ENCODE results near the gene PLA2G4E.

DNA sequence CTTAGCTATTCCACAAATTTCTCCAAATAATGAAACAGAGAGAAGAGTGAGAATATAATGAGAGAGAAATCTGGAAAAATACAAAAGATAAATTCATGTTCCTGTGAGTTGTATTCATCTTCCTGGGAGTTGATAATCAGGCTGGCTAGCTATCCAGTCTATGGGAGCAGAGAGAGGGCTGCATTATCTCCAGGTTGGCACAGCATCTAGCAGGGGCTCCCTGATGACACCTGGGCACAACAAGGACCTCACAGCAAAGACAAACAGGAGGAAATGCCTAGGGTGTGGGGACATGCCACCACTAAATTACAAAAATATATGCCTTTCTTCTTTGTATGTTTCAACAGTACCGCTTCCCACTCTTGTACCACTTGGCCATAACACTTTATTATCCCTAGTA, 50.4 kb downstream of the PLA2G4E start:
- TF ChIP-seq POLR2A (IDR thresholded peaks at IDR 0.05; ENCODE audit: low read length) (no peak), GATA1 (IDR thresholded peaks at IDR 0.05; ENCODE audit: low read depth, low read length) (no peak)
